ENCODE results near the gene RHBDL3. TPM values are rescaled to one million over a fixed set of nuclear protein-coding genes. Genes with fewer than 3 reads are reported as not detected.

The RHBDL3 gene
- polyA plus RNA-seq, 1 donor from 2014 or later, result 0.25 TPM

DNA sequence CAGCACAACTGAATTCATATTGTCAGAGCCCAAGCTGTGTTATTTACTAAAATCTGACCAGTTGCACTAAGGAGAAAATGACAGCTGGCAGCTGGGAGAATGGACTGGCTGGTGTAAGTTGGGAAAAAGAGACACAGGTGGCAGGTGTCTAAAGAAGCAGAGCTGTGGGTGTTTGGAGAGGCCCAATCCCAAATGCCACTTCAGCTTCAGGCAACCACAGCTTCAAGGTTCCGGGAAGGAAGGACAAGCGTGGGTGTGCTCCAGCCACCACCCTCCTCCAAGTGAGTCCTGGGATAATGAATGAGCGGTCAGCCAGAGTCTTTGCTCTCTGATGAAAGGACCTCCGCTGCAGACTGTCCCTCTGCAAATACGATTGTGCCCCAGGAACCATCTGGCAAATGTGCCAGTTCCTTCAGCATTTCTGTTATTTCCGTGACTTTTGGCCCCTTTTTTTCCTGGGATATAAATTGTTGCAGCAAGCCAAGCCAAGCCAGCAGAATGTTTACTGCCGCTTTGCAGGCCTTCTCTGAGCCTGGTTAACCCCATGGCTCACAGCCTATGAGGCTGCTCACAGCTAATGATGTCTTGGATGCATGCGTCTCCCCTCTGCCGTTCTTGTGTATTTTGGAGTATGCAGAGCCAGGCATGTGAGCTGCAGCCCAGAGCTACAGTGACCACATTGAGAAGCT lies 9.5 kb upstream of the RHBDL3 start:
- H3K9me3 ChIP-seq (ENCODE audit: low read length), result no peaks in the 10 kb centered on the region
- no peaks in the 10 kb centered on the region for H3K79me2 ChIP-seq (replicated peaks; ENCODE audit: insufficient read depth, low read length)
- H3K36me3 ChIP-seq (ENCODE audit: insufficient read depth, low read length), result no peaks in the 10 kb centered on the region
- no peaks in the 10 kb centered on the region for H3K27me3 ChIP-seq (ENCODE audit: insufficient read depth, low read depth, low read length)
- H3K4me2 ChIP-seq (ENCODE audit: low read length), result no peak overlapping the region
- no peaks in the 10 kb centered on the region for H3K9me2 ChIP-seq (ENCODE audit: insufficient read depth, low read length)
- no peak overlapping the region for H3K4me3 ChIP-seq (ENCODE audit: low read length)
- TF ChIP-seq RAD21 (conservative IDR thresholded peaks at IDR 0.05) (no peak), TAF1 (IDR thresholded peaks at IDR 0.05; ENCODE audit: low read depth) (no peak), EP300 (conservative IDR thresholded peaks at IDR 0.05; ENCODE audit: poor library complexity, severe bottlenecking) (no peak)
- H3F3A ChIP-seq (ENCODE audit: insufficient read depth, low read length, poor library complexity, severe bottlenecking), result no peaks in the 10 kb centered on the region
- H4K20me1 ChIP-seq (ENCODE audit: insufficient read depth), result no peaks in the 10 kb centered on the region
- no peak overlapping the region for H3K27ac ChIP-seq (ENCODE audit: low read length)
- no peak overlapping the region for H3K9ac ChIP-seq (ENCODE audit: low read length)
- H2AFZ ChIP-seq (ENCODE audit: low read depth, low read length), result no peak overlapping the region

DNA sequence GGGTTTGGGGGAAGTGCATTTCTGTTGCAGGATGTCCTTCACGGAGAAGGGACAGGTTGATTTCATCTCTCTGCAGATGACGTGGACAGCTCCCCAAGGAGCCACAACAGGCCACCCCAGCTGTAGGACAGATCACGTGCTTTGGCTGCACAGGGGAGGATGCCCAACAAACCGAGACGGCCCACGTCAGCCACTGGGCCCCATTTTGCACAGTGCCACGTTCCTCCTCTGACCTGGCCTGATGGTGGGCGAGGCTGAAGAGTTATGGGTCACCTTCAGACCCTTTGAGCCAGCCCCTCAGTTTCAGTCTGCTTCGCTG lies 9.0 kb upstream of the RHBDL3 start:
- no peak overlapping the region for H3K27ac ChIP-seq (ENCODE audit: low read length)
- H2AFZ ChIP-seq (ENCODE audit: low read depth, low read length), result no peak overlapping the region

More for the DNA sequence above, 9.0 kb upstream of the RHBDL3 start:
- no peaks in the 10 kb centered on the region for H3K79me2 ChIP-seq (replicated peaks; ENCODE audit: insufficient read depth, low read length)
- H4K20me1 ChIP-seq (ENCODE audit: insufficient read depth), result no peaks in the 10 kb centered on the region
- no peak for TF ChIP-seq EZH2 (IDR thresholded peaks at IDR 0.05; ENCODE audit: borderline replicate concordance, insufficient read depth, low read length, poor library complexity, severe bottlenecking)
- no peak for TF ChIP-seq CTCF (IDR thresholded peaks at IDR 0.05; ENCODE audit: poor library complexity, severe bottlenecking)
- TF ChIP-seq, protein P1, sequence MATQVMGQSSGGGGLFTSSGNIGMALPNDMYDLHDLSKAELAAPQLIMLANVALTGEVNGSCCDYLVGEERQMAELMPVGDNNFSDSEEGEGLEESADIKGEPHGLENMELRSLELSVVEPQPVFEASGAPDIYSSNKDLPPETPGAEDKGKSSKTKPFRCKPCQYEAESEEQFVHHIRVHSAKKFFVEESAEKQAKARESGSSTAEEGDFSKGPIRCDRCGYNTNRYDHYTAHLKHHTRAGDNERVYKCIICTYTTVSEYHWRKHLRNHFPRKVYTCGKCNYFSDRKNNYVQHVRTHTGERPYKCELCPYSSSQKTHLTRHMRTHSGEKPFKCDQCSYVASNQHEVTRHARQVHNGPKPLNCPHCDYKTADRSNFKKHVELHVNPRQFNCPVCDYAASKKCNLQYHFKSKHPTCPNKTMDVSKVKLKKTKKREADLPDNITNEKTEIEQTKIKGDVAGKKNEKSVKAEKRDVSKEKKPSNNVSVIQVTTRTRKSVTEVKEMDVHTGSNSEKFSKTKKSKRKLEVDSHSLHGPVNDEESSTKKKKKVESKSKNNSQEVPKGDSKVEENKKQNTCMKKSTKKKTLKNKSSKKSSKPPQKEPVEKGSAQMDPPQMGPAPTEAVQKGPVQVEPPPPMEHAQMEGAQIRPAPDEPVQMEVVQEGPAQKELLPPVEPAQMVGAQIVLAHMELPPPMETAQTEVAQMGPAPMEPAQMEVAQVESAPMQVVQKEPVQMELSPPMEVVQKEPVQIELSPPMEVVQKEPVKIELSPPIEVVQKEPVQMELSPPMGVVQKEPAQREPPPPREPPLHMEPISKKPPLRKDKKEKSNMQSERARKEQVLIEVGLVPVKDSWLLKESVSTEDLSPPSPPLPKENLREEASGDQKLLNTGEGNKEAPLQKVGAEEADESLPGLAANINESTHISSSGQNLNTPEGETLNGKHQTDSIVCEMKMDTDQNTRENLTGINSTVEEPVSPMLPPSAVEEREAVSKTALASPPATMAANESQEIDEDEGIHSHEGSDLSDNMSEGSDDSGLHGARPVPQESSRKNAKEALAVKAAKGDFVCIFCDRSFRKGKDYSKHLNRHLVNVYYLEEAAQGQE (IDR thresholded peaks at IDR 0.05; ENCODE audit: borderline replicate concordance), result no peak
- TF ChIP-seq MXI1 (conservative IDR thresholded peaks at IDR 0.05; ENCODE audit: poor library complexity, severe bottlenecking), result no peak
- no peak for TF ChIP-seq POLR2AphosphoS5 (IDR thresholded peaks at IDR 0.05)
- TF ChIP-seq TAF1 (IDR thresholded peaks at IDR 0.05; ENCODE audit: low read depth), result no peak
- TF ChIP-seq EP300 (conservative IDR thresholded peaks at IDR 0.05; ENCODE audit: poor library complexity, severe bottlenecking), result no peak
- TF ChIP-seq SMC3 (conservative IDR thresholded peaks at IDR 0.05; ENCODE audit: poor library complexity), result no peak
- TF ChIP-seq RAD21 (conservative IDR thresholded peaks at IDR 0.05), result no peak
- H3K4me3 ChIP-seq (ENCODE audit: low read length), result no peak overlapping the region
- no peaks in the 10 kb centered on the region for H3K9me3 ChIP-seq (ENCODE audit: low read length)
- no peaks in the 10 kb centered on the region for H3K9me2 ChIP-seq (ENCODE audit: insufficient read depth, low read length)
- no peaks in the 10 kb centered on the region for H3K27me3 ChIP-seq (ENCODE audit: insufficient read depth, low read depth, low read length)
- H3K9ac ChIP-seq (ENCODE audit: low read length), result no peak overlapping the region
- H3K4me2 ChIP-seq (ENCODE audit: low read length), result no peak overlapping the region
- no peaks in the 10 kb centered on the region for H3K36me3 ChIP-seq (ENCODE audit: insufficient read depth, low read length)
- H3F3A ChIP-seq (ENCODE audit: insufficient read depth, low read length, poor library complexity, severe bottlenecking), result no peaks in the 10 kb centered on the region
